ENCODE measurements around the gene MACIR.
A peak's percentile ranks its signal among the peaks of the same experiment; 100 is the strongest.

The MACIR gene

GRCh38 chr5:103291606-103292005 lies 33.0 kb downstream of the MACIR start:
- no peak for DNase-seq (ENCODE audit: low read depth)

DNA sequence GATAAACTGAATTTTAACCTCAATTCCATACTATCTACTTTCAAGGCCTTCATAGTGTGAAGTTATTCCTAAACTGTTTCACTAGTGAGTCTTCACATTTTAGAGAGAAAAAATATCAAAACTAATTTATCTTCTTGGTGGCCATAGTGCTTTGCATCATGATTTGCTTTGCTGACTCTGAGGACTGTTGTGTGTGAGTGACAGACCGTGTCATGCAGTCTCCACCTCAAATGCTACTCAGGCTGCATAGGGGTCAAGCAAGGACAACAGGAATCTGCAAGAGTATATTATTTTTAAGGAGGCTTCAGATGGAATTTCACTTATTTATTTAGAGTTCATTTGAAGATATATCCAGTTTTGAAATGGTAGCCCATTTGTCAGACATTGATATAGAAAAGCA lies 34.5 kb downstream of the MACIR start:
- DNase-seq (ENCODE audit: low read depth), result peak; percentile 22

DNA sequence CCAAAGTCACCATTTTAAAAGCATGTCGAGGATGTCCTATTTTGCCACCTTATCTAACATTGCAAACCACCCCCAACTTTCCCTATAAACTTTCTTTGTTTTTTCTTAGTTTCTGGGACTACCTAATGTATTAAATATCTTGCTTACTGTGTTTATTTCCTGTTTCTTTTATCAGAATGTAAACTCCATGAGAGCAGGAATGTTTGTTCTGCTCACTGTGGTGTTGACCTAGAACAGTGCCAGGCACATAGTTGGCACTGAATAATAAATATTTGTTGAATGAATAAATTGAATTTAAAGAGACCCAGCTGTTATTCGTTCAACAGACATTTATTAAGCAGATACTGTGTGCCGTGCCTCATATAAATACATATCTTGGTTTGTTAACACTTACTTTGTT lies 35.2 kb downstream of the MACIR start:
- peak; percentile 13 for DNase-seq (ENCODE audit: low read depth)

- no peak for DNase-seq (ENCODE audit: low read depth)
Observed at GRCh38 chr5:103294906-103295305, 36.3 kb downstream of the MACIR start.

- DNase-seq (ENCODE audit: low read depth), result no peak
Observed at GRCh38 chr5:103295424-103295823, 36.9 kb downstream of the MACIR start.

GRCh38 chr5:103295871-103296270 lies 37.3 kb downstream of the MACIR start:
- DNase-seq (ENCODE audit: low read depth), result no peak

DNA sequence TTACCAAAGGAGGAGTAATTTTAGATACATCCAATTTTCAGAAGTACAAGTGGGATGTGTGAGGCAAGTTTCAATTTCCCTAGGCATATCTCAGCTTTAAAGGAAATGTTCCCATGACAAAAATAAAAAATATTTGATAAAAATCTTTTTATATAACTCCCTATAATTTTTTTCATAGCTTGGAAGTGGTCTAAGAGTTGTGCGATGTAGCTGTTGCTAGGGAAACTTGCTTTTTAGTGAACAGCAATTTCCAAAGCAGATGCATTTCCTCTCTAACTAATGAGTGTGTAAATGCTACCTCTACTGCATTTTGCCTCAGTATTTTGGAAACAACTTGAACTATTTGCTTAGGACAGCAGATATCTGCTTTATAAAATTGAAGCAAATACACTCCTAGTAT lies 39.6 kb downstream of the MACIR start:
- DNase-seq (ENCODE audit: low read depth), result no peak

- DNase-seq (ENCODE audit: low read depth), result no peak
Observed at GRCh38 chr5:103298607-103299188, 40.1 kb downstream of the MACIR start.

- DNase-seq (ENCODE audit: low read depth), result peak; percentile 10
Observed at GRCh38 chr5:103305809-103306208, 47.2 kb downstream of the MACIR start.

- no peak for DNase-seq (ENCODE audit: low read depth)
Observed at GRCh38 chr5:103307470-103307869, 48.9 kb downstream of the MACIR start.

DNA sequence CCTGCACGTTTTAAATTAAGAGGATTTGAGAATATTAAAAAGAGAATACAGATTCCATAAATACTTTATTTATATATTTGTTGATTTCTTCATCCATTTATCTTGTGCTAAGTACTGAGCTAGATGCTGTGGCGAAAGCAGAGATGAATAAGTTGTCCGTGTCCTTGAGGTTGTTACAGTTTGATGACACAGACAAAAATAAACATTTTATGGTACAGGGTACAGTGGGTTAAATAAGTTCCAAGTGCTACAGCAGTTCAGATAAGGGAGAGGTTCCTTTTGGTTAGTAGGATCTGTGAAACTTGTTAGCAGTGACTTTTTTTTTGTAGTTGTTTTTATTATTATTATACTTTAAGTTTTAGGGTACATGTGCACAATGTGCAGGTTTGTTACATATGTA lies 50.2 kb downstream of the MACIR start:
- DNase-seq (ENCODE audit: low read depth), result no peak

DNA sequence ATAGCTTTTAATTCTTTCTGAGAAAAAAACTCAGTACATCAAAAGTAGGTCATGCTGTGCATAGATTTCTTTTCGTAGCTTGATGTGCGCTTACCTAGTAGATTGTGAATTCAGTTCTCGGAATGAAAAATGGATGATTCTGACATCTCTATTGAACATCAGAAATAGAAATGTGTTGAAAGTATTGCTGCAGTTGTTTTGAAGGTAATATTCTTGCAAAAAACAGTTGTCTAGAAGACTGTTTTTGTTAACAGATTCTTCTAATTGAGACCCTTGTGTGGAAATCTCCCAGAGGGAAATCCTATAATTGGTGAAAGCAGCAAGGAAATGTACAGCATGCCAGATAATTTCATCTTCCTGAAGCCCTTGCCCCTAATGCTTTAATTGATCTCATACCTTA lies 54.5 kb downstream of the MACIR start:
- DNase-seq (ENCODE audit: low read depth), result no peak

- DNase-seq (ENCODE audit: low read depth), result no peak
Observed at GRCh38 chr5:103315455-103315854, 56.9 kb downstream of the MACIR start.

- DNase-seq (ENCODE audit: low read depth), result no peak
Observed at GRCh38 chr5:103327451-103327850, 68.9 kb downstream of the MACIR start.

DNA sequence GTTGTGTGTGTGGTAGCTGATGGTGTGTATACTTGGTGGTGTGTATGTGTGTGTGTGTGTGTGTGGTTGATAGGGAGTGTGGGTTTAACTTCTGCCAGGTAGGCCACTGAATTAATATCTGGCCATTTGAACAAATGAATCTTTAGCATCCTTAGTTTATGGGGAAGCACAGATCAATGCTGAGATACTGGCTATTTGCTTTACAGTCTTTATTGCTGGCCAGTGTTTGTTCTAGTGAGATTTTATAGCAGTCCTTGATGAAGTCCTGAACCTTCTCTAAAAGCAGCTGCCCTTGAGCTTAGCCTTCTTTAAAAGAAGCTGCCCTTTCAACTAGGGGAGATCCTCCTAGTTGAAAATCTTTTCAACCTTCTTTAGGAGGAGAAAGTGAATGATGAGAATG lies 69.3 kb downstream of the MACIR start:
- DNase-seq (ENCODE audit: low read depth), result no peak

All from EH (cell line).